GM19468 (cell line): ENCODE data around the gene CDCA3.

ENCODE experiments used
- ATAC-seq: cut with Tn5 transposase; IDR thresholded peaks from one replicate; pipeline ENCODE4 v1.9.1; 2021; ENCODE audit warnings: mild to moderate bottlenecking, moderate library complexity, moderate number of reproducible peaks; ENCODE audit not compliant: unreplicated experiment; ENCODE audit errors: extremely low read depth

The CDCA3 gene

DNA sequence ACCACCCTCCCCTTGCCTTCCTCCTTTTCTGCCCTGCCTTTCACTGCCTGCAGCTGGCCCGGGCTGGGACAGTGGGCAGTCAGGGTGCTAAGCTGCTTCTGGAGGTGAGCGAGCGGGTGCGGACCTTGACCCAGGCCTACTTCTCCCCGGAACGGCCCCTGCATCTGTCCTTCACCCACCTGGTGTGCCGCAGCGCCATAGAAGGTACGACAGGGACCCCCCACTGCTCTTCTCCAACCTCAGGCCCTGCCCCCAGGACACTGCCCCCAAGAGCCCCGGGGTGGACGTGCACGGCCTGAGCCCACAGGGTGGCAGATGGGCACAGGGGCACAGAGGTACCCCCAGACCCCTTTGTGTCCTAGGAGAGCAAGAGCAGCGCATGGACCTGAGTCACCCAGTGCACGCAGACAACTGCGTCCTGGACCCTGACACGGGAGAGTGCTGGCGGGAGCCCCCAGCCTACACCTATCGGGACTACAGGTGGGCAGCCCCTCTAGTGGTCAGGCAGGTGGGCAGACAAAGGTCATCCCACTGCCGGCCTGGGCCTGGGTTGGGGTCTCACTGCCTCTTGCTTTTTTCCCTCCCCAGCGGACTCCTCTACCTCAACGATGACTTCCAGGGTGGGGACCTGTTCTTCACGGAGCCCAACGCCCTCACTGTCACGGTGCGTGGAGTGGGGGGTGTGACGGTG is 13.6 kb downstream of the CDCA3 start:
- no peak for ATAC-seq

DNA sequence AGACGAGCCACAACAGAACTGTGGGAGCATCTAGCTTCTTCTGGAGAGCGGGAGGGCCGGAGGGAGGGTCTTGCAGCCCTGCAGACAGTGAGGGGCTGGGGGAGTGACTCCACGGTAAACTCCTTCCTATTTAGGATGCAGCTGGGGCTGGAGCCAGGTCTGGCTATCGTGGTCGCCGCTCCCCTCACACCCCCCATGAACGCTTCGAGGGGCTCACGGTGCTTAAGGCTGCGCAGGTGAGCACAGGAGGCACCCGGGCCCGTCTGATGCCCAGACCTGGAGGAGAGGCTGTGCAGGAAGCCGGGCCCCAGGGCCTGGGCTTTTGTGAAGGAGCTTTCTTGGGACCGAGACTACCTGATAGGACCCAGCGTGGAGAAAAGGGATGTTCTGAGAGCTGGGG is 14.2 kb downstream of the CDCA3 start:
- ATAC-seq, result no peak

- ATAC-seq, result no peak
These were observed 16.2 kb downstream of the CDCA3 start for GRCh38 chr12:6834873-6835272.

GRCh38 chr12:6834254-6834653 is 16.8 kb downstream of the CDCA3 start:
- no peak for ATAC-seq

GRCh38 chr12:6833189-6833890 is 17.7 kb downstream of the CDCA3 start:
- no peak for ATAC-seq

- ATAC-seq, result no peak
These were observed 19.0 kb downstream of the CDCA3 start for GRCh38 chr12:6832125-6832524.

- ATAC-seq, result no peak
These were observed 19.6 kb downstream of the CDCA3 start for GRCh38 chr12:6831450-6831995.

- ATAC-seq, result no peak
These were observed 20.1 kb downstream of the CDCA3 start for GRCh38 chr12:6830999-6831398.

DNA sequence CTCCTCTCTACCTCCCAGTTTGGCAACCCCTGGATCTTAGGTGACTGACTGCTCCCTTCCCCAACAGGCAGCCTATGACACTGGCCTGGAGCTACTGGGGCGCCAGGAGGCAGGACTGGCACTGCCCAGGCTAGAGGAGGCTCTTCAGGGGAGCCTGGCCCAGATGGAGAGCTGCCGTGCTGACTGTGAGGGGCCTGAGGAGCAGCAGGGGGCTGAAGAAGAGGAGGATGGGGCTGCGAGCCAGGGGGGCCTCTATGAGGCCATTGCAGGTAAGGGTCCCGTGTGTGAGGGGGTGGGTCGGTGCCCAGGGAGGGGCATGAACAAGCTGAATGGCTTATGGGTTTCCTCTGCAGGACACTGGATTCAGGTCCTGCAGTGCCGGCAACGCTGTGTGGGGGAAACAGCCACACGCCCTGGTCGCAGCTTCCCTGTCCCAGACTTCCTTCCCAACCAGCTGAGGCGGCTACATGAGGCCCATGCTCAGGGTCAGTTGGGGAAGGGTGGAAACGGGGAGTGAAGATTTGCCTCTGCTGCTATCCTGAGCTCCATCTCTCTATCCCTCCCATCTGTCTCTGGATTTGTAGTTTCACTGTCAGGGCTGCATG is 20.7 kb downstream of the CDCA3 start:
- ATAC-seq, result no peak

- ATAC-seq, result no peak
These were observed 21.4 kb downstream of the CDCA3 start for GRCh38 chr12:6829536-6830220.

DNA sequence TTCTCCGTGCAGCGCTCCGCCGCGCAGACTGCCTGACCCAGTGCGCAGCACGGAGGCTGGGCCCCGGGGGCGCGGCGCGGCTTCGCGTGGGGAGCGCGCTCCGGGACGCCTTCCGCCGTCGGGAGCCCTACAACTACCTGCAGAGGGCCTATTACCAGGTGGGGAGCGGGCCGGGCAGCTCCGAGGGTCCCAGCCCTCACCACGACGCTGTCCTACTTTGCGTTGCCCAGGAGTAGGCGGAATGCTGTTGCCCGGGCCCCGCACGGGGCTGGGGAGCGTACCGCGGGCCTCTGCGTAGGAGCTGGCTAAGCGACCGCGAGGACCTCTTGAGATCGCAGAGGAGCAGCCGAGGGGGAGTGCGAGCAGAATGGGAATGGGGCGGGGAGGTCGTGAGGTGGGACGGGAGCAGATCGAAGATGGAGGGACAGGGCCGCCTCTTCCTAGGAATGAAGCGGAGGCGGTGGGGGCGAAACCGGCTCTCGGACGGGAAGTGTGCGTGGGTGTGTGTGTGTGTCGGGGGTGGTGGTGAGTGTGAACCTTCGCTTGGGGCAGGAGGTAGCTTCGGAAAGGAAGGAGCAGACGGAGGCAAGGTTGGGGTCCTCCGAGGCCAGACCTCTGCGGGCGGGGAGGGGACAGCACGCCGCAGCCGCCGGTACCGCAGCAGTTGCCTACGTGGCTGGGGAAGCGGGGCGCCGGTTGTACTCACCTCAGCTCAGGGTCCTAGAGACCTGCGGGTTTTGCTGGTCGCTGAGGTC is 22.1 kb downstream of the CDCA3 start:
- ATAC-seq, result no peak

GRCh38 chr12:6827982-6828780 is 22.9 kb downstream of the CDCA3 start, which contains the start of gene P3H3:
P3H3 (plus strand) TSS chr12:6828407; CDS start chr12:6828441, 34 bp downstream.
- ATAC-seq, result no peak

GRCh38 chr12:6827437-6827911 is 23.6 kb downstream of the CDCA3 start:
- ATAC-seq, result no peak

- ATAC-seq, result no peak
These were observed 24.2 kb downstream of the CDCA3 start for GRCh38 chr12:6826734-6827436.

DNA sequence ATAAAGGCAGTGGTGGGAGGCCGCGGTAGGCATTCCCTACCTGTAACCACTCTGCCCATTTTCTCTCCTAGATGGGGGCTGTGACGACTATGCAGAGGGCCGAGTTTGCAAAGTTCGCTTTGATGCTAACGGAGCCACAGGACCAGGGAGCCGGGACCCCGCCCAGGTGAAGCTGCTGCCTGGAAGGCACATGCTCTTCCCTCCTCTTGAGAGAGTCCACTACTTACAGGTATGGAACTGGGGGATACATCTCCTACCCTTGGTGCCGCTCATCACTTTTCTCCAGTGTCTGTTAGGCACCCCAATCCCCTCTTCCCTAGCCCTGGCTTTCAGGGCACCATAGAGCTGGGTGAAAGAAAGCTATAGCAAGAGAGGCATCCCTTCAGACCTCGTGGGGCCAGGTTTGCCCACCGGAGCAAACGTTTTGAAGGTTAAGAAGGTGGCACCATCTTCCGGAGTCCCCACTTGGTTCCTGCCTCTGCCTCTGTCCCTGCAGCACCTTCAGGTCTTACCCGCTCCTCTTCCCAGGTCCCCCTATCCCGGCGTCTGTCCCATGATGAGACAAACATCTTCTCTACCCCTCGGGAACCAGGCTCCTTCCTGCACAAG is 24.9 kb downstream of the CDCA3 start:
- no peak for ATAC-seq

GRCh38 chr12:6825398-6826124 is 25.5 kb downstream of the CDCA3 start:
- ATAC-seq, result no peak

DNA sequence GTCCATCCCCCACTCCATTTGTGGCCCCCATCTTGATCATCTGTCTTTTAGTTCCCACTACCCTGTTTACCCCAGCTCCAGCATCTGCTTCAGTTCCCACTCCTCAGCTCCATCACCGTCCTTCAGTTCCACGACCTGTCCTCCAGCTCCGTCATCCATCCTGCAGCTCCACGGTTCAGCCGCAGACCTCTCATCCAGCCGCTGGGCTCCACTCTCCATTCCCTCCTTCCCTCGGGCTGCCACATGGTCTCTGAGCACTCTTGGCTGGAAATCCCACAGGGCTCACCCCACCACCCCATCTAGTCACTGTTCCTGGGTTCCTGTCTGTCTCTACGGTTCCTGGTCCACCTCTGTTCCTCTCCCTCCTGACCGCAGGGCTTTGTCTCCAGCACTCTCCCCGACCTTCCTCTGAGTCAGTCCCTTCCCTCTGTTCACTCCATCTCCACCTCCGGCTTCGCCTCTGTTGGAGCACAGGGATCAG is 26.1 kb downstream of the CDCA3 start:
- no peak for ATAC-seq
